Lung (tissue), 12 donors: ENCODE results near the gene SLC16A12. TPM values are rescaled to one million over a fixed set of nuclear protein-coding genes. Genes with fewer than 3 reads are reported as not detected.

ENCODE experiments used
- ATAC-seq: fragments of 200-7000 bp; cut with Tn5 transposase; one replicate; pipeline ENCODE4 v1.9.1; 2020; ENCODE audit warnings: moderate number of reproducible peaks; ENCODE audit not compliant: insufficient read depth, low FRiP score
- DNase-seq, 3 donors: peaks; one replicate each; pipeline ENCODE4 v3.0.0-alpha.2; 2013 to 2017
- H3K27ac ChIP-seq, 2 donors: one replicate each; pipeline ENCODE4 v1.5.1; 2013; ENCODE audit warnings: mild to moderate bottlenecking in 2 of 2, moderate library complexity in 2 of 2, control low read depth in 1 of 2, inconsistent platforms in 1 of 2, low read depth in 1 of 2, low read length in 1 of 2
- H3K27me3 ChIP-seq, 3 donors: one replicate each; pipeline ENCODE4 v1.5.1; 2013; ENCODE audit warnings: low read length in 2 of 3; ENCODE audit not compliant: control insufficient read depth in 3 of 3, insufficient read depth in 3 of 3
- H3K36me3 ChIP-seq, 4 donors: one replicate each; pipeline ENCODE4 v1.5.1; 2013; ENCODE audit warnings: low read length in 4 of 4, mild to moderate bottlenecking in 1 of 4, moderate library complexity in 1 of 4; ENCODE audit not compliant: control insufficient read depth in 4 of 4, insufficient read depth in 4 of 4
- H3K4me1 ChIP-seq, 5 donors: one replicate each; pipeline ENCODE4 v1.5.1; 2013; ENCODE audit warnings: low read length in 5 of 5, mild to moderate bottlenecking in 2 of 5, moderate library complexity in 1 of 5; ENCODE audit not compliant: control insufficient read depth in 5 of 5, insufficient read depth in 5 of 5
- H3K4me3 ChIP-seq: one replicate; pipeline ENCODE4 v1.5.1; 2013; ENCODE audit warnings: mild to moderate bottlenecking, control low read depth, moderate library complexity
- H3K9ac ChIP-seq, 2 donors: one replicate each; pipeline ENCODE4 v1.5.1; 2013; ENCODE audit warnings: low read length in 2 of 2, control low read depth in 1 of 2; ENCODE audit not compliant: insufficient read depth in 1 of 2
- H3K9me3 ChIP-seq, 4 donors: one replicate each; pipeline ENCODE4 v1.5.1; 2013; ENCODE audit warnings: low read length in 3 of 4, mild to moderate bottlenecking in 1 of 4, moderate library complexity in 1 of 4; ENCODE audit not compliant: control insufficient read depth in 4 of 4, insufficient read depth in 3 of 4
- CTCF ChIP-seq: IDR thresholded peaks from 2 replicates; pipeline ENCODE4 v1.5.1; 2012; ENCODE audit warnings: mild to moderate bottlenecking; ENCODE audit errors: control extremely low read depth, extremely low read depth
- WGBS, 2 donors: extraction: QIAGEN DNeasy Blood & Tissue Kit; methylation state at CpG; one replicate each; pipeline ENCODE4 v1.1.7; 2013; 5-methylcytosine and 5-hydroxymethylcytosine counted together
- polyA plus RNA-seq, 2 donors: library from polyadenylated mRNA; stranded (reverse); fragments of 200-250 nt; gene quantifications; one replicate each; pipeline ENCODE4 v1.2.1, GENCODE V29; 2013
- total RNA-seq, 2 donors: library from RNA; depleted of rRNA in 1 of 2; stranded (reverse); fragments of >200 nt in 1 of 2; gene quantifications; one replicate each; pipeline ENCODE4 v1.2.1, GENCODE V29; 2014 to 2021
- donor health status: control.
- donor health status: control.
- donor health status: Bipolar disorder and iron deficiency.
- donor health status: healthy.
- donor health status: DM: yes; HTN: yes; CAD: no.

SLC16A12 gene
- total and polyA plus RNA-seq, 4 donors = 0.45 to 4.6 (median 1.3) TPM

DNA sequence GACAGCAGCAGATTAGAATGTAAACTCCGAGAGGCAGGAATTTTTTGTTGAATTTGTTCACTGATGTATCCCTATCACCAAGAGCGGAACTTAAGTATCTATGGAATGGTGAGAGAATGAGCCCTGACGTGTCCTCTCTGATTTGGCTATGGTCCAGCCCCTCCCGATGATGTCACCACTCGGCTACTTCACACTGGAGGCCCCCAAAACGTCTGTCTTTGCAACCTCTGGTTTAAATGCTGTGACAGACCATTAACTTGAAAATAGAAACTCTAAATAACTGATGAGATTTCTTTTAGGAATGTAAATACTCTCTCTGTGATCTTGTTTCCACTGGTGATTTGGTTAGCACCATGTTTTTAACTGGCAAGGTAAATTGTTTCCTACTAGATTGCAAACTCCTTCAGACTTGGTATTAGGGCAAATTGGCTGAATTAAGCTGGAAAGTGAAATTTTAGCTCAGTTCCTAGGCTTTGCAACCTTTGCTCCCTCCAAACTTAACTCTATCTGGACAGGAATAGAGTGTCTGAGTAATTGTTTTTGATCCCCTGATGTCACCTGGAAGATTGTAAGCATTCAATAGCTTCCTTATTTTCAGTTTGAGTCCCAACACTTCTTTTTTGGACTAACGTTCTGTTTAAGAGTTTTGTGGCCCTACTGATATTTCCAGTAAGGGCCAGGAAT is 19.1 kb downstream of the SLC16A12 start:
- Histone ChIP-seq H3K4me3 (no peak overlapping the region), H3K4me1 (peaks cover 0 to 9% (median 4%) of the 10 kb centered on the region in 5 donors), H3K27me3 (no peaks in the 10 kb centered on the region), H3K9ac (peak overlapping the region in 1 of 2 donors; percentile 15), H3K9me3 (no peaks in the 10 kb centered on the region), H3K27ac (peak overlapping the region in 1 of 2 donors; percentile 90), H3K36me3 (no peaks in the 10 kb centered on the region)
- TF ChIP-seq CTCF = no peak
- peak; percentile 78 to 84 (median 83) for DNase-seq
- no peak for ATAC-seq
- 53 to 63% methylated on average over 7 of the region's 7 CpGs for WGBS, 2 donors

DNA sequence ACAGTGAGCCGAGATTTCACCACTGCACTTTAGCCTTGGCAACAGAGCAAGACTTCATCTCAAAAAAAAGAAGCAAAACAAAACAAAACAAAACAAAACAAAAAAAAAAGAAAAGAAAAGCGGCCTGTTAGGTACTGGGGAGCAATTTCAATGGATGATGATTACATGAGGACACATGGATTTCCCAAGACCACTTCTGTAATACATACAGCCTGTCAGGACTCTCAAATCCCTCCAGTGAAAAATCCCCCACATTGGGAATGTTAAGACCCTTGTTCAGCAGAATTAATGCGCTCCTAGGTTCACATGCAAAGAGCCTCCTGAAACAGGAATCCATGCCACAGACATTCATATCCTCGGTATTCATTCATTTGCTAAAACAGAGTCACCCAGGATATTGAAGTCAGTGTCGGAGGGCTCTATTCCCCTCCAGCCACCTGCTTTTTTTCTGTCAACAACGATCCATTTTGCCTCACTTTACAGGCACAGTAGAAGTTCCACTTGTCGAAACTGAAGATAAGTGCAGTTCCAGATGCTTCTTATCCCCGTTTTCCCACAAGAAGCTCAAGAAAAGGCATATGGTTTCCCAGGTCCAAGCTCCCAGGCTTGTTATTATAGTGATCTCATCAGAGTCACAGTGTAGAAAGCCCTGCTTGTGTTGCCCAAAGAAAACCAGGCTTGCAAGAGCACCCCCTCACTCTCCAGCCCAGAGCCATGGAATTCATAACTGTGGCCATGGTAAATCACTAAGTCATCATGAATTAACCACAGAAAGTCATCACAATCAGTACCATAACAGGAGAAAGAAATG is 20.2 kb downstream of the SLC16A12 start:
- WGBS, 2 donors = 75 to 85% methylated on average over 8 of the region's 8 CpGs
- Histone ChIP-seq H3K4me1 (peaks cover 0 to 9% (median 2%) of the 10 kb centered on the region in 5 donors), H3K36me3 (no peaks in the 10 kb centered on the region), H3K9me3 (no peaks in the 10 kb centered on the region), H3K27ac (peak overlapping the region; percentile 4 to 90), H3K27me3 (no peaks in the 10 kb centered on the region), H3K4me3 (no peak overlapping the region), H3K9ac (peak overlapping the region in 1 of 2 donors; percentile 29)
- peak in 1 of 3 donors; percentile 30 for DNase-seq
- no peak for ATAC-seq
- no peak for TF ChIP-seq CTCF

- Histone ChIP-seq H3K27me3 (no peaks in the 10 kb centered on the region), H3K9me3 (no peaks in the 10 kb centered on the region), H3K27ac (no peak overlapping the region), H3K36me3 (no peaks in the 10 kb centered on the region), H3K4me3 (no peak overlapping the region), H3K9ac (no peak overlapping the region), H3K4me1 (peaks cover 0 to 9% (median 2%) of the 10 kb centered on the region in 5 donors)
- no peak for TF ChIP-seq CTCF
- DNase-seq = no peak
- ATAC-seq = no peak
- whole genome bisulfite sequencing, 2 donors = 76 to 91% methylated on average over 1 of the region's 1 CpG
Observed at GRCh38 chr10:89513206-89513605, 22.2 kb downstream of the SLC16A12 start.
